Right ventricle myocardium superior (tissue), 1 donor: ENCODE results near the gene COL21A1. TPM values are rescaled to one million over a fixed set of nuclear protein-coding genes. Genes with fewer than 3 reads are reported as not detected.
"Not testable (repeated sequence)": the region's sequence is repeated elsewhere in the genome, so short reads cannot be mapped to it uniquely, and the experiment has no call there.

ENCODE experiments used
- ATAC-seq: fragments of 200-7000 bp; cut with Tn5 transposase; one replicate; pipeline ENCODE4 v1.9.1; 2020; ENCODE audit warnings: mild to moderate bottlenecking; ENCODE audit not compliant: poor library complexity
- DNase-seq: peaks from one replicate; pipeline ENCODE4 v3.0.0-alpha.2; 2020
- intact Hi-C: fragments of 100-400 bp; cut with DNase I; formaldehyde crosslinking; loops from one replicate; pipeline ENCODE4 v1.11.2; 2022
- total RNA-seq: library from RNA; stranded (reverse); fragmentation: NEBNext Ultra II Directional; extraction: Animal tissue kit (Norgen Biotek cat#: 25700); gene quantifications from one replicate; pipeline ENCODE4 v1.2.1, GENCODE V29; 2021
- donor health status: DM: no; HTN: yes; CAD: no; lungs with severe emphysema.

COL21A1 gene
- total RNA-seq, 1 donor from 2014 or later = 20.8 TPM

DNA sequence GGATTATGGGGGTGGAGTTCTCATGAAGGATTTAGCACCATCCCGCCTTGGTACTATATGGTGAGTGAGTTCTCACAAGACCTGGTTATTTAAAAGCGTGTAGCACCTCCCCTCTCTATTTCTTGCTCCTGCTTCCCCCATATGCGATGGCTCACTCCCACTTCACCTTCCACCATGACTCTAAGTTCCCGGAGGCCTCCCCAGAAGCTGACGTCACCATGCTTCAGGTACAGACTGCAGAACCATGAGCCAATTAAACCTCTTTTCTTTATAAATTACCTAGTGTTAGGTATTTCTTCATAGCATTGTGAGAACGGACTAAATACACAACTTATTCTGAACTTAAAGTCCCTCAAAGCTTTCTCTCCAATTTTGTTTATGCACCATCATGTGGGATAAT, 208.6 kb downstream of the COL21A1 start:
- no peak for ATAC-seq
- no peak for DNase-seq
- intact Hi-C loops = no loop called here

DNA sequence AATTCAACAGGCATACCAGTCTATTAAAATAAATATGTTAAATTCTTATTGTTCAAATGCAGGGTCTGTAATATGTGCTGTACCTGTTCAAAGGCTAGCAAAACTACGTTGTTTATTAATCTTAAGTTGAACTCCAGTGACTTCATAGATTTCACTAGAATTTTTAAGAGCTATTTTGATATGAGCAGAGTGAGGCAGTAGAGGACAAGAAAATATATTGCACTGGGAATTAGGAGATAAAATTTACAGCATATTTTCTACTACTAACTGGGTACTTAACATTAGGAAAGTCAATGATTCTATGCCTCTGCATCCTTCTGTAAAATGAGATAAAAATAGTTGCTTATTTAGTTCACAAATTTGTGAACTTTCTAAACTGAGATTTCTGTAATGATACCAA, 209.8 kb downstream of the COL21A1 start:
- DNase-seq (no peak), ATAC-seq (no peak)
- intact Hi-C loops = no loop called here

DNA sequence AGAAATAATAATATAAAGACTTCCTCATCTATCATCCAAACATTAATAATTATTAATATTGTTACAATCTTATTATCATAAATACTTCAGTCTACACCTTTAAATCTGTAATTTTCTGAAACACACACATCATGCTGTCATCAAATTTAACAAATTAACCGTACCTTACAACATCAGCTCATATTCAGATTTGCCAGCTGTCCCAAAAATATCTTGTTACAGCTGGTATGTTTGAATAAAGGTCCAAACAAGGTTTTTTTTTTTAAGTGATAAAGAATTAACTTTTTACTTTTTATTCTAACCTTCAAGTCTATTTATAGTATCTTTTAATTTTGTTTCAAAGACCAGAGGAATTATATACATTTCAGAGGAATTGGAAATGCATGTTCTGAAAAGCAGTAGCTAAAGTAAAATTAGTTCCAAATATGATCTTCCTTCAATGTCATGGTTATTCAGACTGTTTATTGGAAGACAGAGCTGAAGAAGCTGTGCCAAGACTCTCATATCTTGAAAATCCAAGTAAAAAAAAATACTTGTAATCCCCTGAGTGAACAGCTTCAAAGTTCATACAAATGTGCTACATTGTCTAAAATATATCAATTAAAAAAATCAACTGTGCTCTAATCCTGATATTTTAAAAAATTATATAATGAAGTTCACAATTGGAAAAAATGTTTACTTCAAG, 210.3 kb downstream of the COL21A1 start:
- ATAC-seq (no peak), DNase-seq (no peak)
- intact Hi-C loops = no loop called here

DNA sequence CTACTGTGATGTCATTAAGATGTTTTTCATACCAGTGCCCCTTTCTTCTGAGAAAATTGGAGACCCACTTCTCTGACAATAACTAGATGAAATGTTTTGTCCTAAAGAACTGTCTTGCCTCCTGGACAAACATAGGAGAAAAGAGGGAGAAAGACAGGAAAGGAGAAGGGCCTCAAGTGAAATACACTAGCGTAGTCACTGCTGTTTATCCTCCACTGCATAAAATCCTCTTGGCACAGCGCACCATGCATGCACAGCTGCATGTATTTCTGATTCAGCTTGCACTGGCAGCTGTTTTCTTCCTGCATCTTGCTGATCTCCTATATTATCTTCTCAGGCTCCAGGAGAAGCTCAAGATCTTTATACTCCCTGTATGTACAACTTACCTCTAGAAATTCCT, 214.0 kb downstream of the COL21A1 start:
- no peak for ATAC-seq
- DNase-seq = no peak
- intact Hi-C loops = no loop called here

DNA sequence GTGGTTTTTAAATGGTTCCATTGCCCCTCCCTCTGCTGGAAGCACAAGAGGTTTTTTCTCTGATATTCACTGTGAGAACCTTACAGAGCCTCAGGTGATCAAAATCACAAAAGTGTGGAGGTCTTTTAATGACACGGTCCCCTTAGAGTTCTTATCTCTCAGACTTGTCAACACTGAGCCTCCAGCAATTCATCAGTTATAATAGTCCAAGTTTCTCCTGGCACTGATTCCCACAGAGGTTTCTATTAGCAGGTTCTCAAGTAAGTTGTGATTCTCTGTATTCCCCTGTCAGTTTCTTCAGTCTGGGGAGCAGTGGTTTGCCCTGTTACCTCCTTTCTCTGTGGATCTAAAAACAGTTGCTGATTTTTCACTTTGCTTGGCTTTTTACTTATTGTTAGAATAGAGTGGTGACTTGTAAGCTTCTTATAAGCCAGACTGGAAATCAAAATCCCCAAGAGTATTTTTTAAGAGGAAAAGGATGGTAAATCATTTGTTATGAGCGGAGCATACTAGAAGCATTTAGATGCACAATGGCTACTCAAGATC, 214.6 kb downstream of the COL21A1 start:
- intact Hi-C loops = no loop called here
- ATAC-seq (no peak), DNase-seq (no peak)

DNA sequence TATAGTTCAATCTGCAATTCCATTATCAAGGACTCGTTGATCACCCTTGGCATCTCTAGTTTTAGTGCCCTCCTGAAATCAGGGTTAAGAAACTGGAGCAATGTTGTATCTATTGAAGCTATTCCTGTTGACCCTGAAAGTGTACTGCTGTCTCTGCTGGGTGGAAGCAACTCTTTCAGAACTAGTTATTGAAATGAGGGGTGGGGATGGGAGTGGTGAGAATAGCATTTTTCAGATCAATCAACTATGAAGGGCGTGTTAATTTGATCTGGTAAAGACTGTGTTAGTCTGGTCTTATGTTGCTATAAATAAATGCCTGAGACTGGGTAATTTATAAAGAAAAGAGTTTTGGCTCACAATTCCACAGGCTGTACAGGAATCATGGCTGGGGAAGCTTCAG, 219.5 kb downstream of the COL21A1 start:
- intact Hi-C loops = no loop called here
- DNase-seq (no peak), ATAC-seq (no peak)

DNA sequence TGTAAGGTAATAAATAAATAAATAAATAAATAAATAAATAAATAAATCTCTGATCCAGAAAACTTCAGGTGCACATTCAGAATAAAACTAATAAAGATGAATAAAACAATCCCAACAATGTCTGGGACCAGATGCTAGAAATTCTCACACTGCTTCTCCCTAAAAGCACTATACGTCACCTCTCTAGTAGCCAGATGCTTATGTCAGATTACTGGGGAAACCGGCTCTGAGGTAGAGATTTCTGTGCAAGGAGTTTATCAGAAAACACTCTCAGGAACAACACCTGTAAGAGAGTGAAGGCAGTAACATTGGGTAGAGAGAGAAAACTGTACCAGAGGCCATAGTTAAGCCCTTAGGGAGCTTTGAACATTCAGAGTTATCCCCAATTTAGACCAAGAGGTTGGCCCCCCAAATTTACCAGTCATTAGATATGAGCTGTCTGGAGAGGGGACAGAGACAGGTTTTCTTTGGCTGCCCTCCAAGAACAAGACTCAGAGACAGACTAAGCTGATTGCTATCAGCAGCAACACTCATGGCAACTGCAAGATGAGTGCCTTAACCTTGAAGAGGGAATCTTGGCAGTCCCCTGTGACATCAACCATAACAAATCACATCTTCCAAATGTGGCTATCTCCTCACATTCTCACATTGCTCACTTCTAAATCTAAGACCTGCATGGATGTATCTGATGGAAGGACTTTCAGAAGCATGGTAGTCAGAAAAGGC, 220.8 kb downstream of the COL21A1 start:
- DNase-seq (no peak), ATAC-seq (no peak)
- intact Hi-C loops = no loop called here

DNA sequence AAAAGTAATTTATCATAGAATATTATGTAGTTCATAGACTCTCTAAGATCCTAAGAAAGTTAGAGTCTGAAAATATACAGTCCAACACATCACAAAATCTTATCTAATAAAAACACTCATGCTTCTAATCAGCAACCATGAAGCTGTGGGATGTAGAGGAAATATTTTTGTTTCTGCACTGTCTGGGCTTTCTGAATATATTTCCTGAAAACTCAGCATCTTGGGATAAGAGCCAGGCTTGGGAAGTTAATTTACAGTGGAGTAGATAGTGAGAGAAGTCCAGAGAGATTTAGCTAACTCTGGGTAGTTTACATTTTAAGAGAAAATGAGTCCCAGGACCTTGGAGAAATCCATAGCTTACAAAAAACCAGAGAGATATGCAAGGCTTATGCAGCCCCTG, 221.6 kb downstream of the COL21A1 start:
- DNase-seq = no peak
- intact Hi-C loops = no loop called here
- no peak for ATAC-seq

DNA sequence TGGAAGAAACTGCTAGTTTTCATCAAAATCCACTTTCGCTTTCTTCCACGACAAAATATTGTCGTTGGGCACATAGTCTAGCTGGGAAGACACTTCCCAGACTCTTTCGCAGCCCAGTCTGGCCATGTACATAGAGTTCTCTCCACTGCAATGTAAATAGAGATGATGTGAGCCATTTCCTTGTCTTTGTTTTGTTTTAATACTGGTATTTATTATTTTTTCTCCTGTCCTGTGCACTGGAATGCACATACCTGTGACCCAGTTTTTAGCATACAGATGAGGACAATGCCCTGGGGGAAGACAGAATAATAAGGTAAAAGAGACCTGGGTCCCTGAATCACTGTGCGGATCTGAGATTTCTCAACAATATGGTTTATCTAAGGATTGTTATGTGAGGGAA, 222.4 kb downstream of the COL21A1 start:
- DNase-seq = no peak
- ATAC-seq = no peak
- intact Hi-C loops = no loop called here

DNA sequence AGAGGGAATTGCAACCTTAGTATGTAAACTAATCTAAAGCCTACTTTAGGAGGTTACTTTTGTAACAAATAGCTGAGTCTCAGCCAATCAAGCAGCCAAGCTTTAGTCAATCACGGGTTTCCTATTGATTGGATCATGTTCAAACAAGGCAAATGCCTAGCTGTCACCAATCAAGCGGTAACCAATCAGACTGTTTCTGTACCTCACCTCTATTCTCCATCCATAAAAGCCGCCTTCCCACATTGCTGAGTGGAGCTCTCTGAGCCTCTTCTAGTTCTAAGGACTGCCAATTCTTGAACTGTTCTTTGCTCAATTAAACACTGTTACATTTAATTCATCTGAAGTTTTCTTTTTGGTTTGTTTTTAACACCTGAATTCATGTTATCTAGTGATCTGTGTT, 223.6 kb downstream of the COL21A1 start:
- intact Hi-C loops = no loop called here
- DNase-seq (no peak), ATAC-seq (no peak)

DNA sequence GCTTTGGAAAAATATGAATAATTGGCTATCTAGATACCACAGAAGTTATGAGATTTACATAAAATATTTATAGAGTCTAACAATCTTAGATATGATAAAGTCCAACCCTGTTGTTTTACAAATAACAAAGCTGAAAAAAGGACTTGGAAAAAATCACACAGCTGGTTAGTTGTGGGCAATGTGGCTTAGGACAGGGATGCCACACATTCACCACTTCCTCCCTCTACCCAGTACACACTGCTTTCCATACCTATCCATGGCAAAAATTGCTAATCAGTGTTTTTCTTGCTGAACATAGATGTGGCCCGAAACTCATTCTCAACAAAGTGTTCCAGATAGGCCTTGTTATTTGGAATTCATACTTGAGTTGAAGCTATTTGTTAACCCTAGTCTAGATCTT, 224.7 kb downstream of the COL21A1 start:
- DNase-seq (no peak), ATAC-seq (no peak)
- intact Hi-C loops = no loop called here

DNA sequence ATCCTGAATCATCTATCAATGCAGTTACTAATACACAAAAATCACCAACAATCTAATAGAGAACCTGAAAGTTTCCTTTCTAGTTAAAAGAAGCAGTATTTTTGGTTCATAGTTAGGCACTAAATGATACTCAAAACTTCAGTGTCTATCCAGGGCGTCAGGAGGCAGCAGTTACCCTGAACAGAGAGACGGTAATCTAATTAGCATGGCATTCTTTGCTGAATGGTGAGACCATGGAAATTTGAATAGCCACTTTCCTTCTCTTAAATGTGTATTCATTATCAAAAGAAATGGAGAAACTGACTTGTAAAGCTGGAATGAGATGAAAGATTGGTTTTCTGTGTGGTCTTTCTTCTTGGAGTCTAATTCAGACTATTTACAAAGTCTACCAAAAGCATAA, 225.4 kb downstream of the COL21A1 start:
- DNase-seq (no peak), ATAC-seq (no peak)
- intact Hi-C loops = no loop called here

DNA sequence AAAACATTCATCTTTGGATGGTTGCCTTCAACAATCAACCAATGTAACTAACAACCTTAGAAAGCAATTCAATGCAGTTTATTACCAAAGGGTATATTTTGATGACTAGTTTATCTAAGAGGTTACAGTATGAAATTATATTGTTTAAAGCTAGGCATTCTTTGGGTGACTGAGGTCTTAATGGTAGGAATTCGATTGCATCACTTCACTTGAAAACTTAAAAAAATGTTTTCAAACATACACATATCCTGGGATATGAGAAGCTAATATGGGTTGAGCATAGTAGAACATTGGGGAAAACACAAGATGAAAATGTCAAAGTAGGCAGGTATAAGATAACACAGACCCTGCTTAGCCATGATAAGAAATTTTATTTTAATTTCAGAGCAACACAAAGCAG, 227.4 kb downstream of the COL21A1 start:
- DNase-seq = no peak
- intact Hi-C loops = no loop called here
- no peak for ATAC-seq

DNA sequence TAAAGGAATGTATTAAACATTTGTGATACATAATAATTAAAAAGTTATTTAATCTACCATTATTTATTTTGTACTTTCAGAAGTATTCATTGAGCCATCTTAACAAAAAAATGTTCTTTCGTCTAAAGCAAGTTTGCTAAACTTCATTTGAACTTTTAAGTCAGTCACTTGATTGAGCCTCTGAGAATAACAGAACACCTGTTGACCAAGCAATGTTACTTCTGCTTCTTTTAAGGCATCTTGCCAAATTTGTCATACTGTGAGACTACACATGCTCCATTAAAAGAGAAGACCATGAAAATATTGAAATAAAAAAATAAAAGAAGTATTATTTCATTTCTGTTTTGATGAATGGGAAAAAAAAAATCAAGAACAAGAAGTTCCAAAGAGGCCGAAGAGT, 230.2 kb downstream of the COL21A1 start:
- intact Hi-C loops = no loop called here
- no peak for ATAC-seq
- no peak for DNase-seq

DNA sequence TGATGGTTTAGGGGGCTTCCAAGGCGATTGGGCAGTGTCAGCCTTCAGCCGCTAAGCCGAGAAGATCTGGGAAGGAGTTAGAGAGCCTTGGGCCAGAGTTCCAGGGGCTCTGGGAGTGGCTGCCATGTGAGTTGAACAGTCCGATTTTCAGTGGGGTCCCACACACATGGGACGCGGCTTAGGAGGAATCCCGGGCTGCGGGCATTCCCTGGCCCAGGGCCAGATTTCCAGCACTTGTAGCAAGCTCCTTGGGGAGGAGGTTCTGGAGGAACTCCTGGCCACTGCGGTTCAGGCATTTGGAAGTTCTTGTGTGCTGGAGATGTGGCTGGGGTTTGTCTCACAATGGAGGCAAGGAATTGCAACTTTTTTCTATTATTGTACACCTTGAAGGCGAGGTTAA, 233.3 kb downstream of the COL21A1 start:
- DNase-seq, intact Hi-C loops: not testable (repeated sequence)

DNA sequence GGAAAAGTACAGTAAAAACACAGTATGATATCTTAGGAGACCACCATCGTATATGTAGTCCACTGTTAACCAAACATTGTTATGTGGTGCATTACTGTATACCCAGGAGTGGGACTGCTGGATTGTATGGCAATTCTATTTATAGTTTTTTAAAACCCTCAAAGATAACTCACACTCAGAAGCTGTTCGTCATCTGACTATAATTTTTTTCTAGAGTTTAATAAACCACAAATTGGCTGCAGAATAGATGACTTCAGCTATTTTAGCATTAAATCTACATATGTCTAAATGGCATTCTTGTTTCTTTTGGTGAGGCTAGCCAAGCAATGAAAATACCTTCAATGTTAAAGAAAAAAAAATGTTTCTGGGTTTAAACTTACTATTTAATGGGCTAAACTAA, 237.7 kb downstream of the COL21A1 start:
- DNase-seq = no peak
- no peak for ATAC-seq
- intact Hi-C loops = no loop called here

More for the DNA sequence above, 233.3 kb downstream of the COL21A1 start:
- not testable (repeated sequence) for ATAC-seq
